Measurements from ENCODE around the gene MORN4. TPM values are rescaled to one million over a fixed set of nuclear protein-coding genes. Genes with fewer than 3 reads are reported as not detected.
A peak's percentile ranks its signal among the peaks of the same experiment; 100 is the strongest.

Gene MORN4
- total and polyA plus RNA-seq, 2 of the 13 experiments (the other 11 are each of a cell fraction or from before 2014, with no cell fraction given): 3.4 to 9.1 TPM

DNA sequence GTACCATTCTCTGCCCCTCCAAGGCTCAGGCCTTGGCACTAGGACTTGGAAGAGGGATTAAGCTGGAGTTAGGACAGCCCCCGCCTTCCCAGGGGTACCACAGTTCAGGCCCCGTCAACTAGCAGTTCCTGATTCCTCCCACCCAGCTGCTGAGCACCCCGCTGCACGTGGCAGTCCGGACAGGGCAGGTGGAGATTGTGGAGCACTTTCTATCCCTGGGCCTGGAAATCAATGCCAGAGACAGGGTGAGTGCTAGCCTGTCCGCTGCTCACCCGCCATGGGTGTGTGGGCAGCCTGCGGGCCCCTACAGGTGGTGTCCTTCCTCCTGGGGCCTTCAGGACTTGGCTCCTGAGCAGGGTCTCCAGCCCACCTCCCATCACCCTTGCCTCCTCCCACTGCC is 51.1 kb downstream of the MORN4 start:
- CTCF ChIA-PET (ENCODE audit: low intra/inter-chr PET ratio, low total read pairs): no interaction called here
- peaks cover 0 to 12% of the 10 kb centered on the region in 2 experiments; a peak in 1 of 5 replicates for H3K27me3 ChIP-seq (ENCODE audit: control insufficient read depth in 1 of 2, insufficient read depth in 2 of 2, low read length in 2 of 2)
- peaks cover 3% of the 10 kb centered on the region for H3K79me2 ChIP-seq (ENCODE audit: insufficient read depth, low read length)
- H3K27ac ChIP-seq (ENCODE audit: extremely low read length, insufficient read depth, low read length): no peak overlapping the region
- H3K4me1 ChIP-seq (ENCODE audit: insufficient read depth, low read length): peaks cover 39% of the 10 kb centered on the region
- in situ Hi-C loops (cut with HindIII; ENCODE audit: extremely low pct_ligation_motif_present, low pct_unique_long_range_greater_than_20kb): no loop called here
- WGBS (ENCODE audit: low lambda C conversion rate): no CpG with 5 or more reads among the region's 8 CpGs
- TF ChIP-seq, protein P1, sequence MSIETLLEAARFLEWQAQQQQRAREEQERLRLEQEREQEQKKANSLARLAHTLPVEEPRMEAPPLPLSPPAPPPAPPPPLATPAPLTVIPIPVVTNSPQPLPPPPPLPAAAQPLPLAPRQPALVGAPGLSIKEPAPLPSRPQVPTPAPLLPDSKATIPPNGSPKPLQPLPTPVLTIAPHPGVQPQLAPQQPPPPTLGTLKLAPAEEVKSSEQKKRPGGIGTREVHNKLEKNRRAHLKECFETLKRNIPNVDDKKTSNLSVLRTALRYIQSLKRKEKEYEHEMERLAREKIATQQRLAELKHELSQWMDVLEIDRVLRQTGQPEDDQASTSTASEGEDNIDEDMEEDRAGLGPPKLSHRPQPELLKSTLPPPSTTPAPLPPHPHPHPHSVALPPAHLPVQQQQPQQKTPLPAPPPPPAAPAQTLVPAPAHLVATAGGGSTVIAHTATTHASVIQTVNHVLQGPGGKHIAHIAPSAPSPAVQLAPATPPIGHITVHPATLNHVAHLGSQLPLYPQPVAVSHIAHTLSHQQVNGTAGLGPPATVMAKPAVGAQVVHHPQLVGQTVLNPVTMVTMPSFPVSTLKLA (IDR thresholded peaks at IDR 0.05): peak; percentile 60
- no peak for TF ChIP-seq SNRNP70 (IDR thresholded peaks at IDR 0.05; ENCODE audit: low read depth, low read length)
- no peak overlapping the region for H3K9ac ChIP-seq (ENCODE audit: insufficient read depth, low read depth, low read length)
- no peak overlapping the region for H2AFZ ChIP-seq (ENCODE audit: low read length)
- POLR2A ChIA-PET: no interaction called here
- FAIRE-seq (no peak), DNase-seq (ENCODE audit: low spot score) (no peak), ATAC-seq (no peak)
- no peak overlapping the region for H3K4me2 ChIP-seq (ENCODE audit: low read depth, low read length)
- no peaks in the 10 kb centered on the region for H3K9me3 ChIP-seq (ENCODE audit: low read length)
- no peaks in the 10 kb centered on the region for H3K36me3 ChIP-seq (replicated peaks in 1 of 2; ENCODE audit: control insufficient read depth in 1 of 2, insufficient read depth in 2 of 2, low read length in 2 of 2)
- BruUV-seq (replicated peaks): no TSS peak
- H3K4me3 ChIP-seq (replicated peaks in 1 of 3; ENCODE audit: insufficient read depth in 1 of 3, low read depth in 2 of 3, low read length in 3 of 3): no peak overlapping the region
- no peaks in the 10 kb centered on the region for H4K20me1 ChIP-seq (ENCODE audit: insufficient read depth, low read length)
- intact Hi-C loops (cut with micrococcal nuclease; ENCODE audit: unreplicated experiment): no loop called here

DNA sequence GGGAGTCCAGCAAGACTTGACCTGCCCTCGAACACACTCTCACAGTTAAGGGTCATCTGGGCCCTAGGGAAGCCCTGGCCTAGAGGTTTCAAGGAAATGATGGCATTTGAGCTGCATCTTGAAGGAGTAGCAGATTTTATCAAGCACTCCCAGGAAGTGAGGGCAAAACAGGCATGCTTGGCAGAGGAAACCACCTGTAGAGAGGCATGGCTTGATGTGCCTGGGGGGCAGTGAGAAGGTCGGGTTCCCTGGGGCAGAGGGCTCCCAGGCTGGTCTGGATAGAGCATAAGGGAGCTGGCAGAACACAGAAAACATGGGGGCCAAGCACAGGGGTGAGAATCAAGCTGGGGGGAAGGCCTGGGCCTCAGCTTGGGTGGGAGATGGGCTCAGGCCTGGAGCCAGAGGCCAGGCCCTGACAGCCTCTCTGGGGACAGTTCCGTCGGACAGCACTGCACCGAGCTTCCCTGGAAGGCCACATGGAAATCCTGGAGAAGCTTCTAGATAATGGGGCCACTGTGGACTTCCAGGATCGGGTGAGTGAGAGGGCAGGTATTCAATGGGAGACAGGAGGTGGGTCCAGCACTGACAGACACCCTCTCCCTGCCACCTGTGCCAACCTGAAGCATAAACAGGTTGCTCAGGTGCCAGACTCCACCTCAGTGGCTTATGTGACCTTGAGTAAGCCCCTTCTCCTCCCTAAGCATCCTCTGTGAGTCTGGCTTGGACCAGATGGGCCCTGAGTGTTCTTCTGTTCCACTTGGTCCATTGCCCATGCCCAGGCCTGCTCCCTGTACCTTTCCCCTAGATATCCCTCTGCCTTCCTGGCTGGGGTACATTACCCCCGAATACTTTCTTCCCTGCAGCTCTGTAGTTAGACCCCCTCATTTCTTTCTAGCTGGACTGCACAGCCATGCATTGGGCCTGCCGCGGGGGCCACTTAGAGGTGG is 52.6 kb downstream of the MORN4 start:
- H4K20me1 ChIP-seq (ENCODE audit: insufficient read depth, low read length): no peaks in the 10 kb centered on the region
- H3K4me1 ChIP-seq (ENCODE audit: insufficient read depth, low read length): peaks cover 29% of the 10 kb centered on the region
- H2AFZ ChIP-seq (ENCODE audit: low read length): no peak overlapping the region
- no peaks in the 10 kb centered on the region for H3K9me3 ChIP-seq (ENCODE audit: low read length)
- no TSS peak for BruUV-seq (replicated peaks)
- ATAC-seq (no peak), FAIRE-seq (no peak), DNase-seq (ENCODE audit: low spot score) (no peak)
- H3K4me3 ChIP-seq (replicated peaks in 1 of 3; ENCODE audit: insufficient read depth in 1 of 3, low read depth in 2 of 3, low read length in 3 of 3): no peak overlapping the region; a peak in 1 of 6 replicates
- intact Hi-C loops (cut with micrococcal nuclease; ENCODE audit: unreplicated experiment): no loop called here
- peaks cover 0 to 12% of the 10 kb centered on the region in 2 experiments; a peak in 1 of 5 replicates for H3K27me3 ChIP-seq (ENCODE audit: control insufficient read depth in 1 of 2, insufficient read depth in 2 of 2, low read length in 2 of 2)
- 45% methylated on average over 5 of the region's 9 CpGs for WGBS (ENCODE audit: low lambda C conversion rate)
- in situ Hi-C loops (cut with HindIII; ENCODE audit: extremely low pct_ligation_motif_present, low pct_unique_long_range_greater_than_20kb): no loop called here
- no peak overlapping the region for H3K9ac ChIP-seq (ENCODE audit: insufficient read depth, low read depth, low read length)
- H3K27ac ChIP-seq (ENCODE audit: extremely low read length, insufficient read depth, low read length): no peak overlapping the region
- no peaks in the 10 kb centered on the region for H3K79me2 ChIP-seq (ENCODE audit: insufficient read depth, low read length)
- ChIA-PET CTCF (ENCODE audit: low intra/inter-chr PET ratio, low total read pairs) (no interaction called here), POLR2A (no interaction called here)
- no peaks in the 10 kb centered on the region for H3K36me3 ChIP-seq (replicated peaks in 1 of 2; ENCODE audit: control insufficient read depth in 1 of 2, insufficient read depth in 2 of 2, low read length in 2 of 2)
- peak overlapping the region; percentile 32; the same call in 1 of the 2 replicates for H3K4me2 ChIP-seq (ENCODE audit: low read depth, low read length)
- TF ChIP-seq ZNF672 (CRISPR knock-in tag; IDR thresholded peaks at IDR 0.05) (no peak), STAT5B (CRISPR knock-in tag; IDR thresholded peaks at IDR 0.05) (no peak), EHMT2 (IDR thresholded peaks at IDR 0.05; ENCODE audit: borderline replicate concordance, low read depth, low read length) (no peak)
- TF ChIP-seq, protein P2, sequence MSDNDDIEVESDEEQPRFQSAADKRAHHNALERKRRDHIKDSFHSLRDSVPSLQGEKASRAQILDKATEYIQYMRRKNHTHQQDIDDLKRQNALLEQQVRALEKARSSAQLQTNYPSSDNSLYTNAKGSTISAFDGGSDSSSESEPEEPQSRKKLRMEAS (IDR thresholded peaks at IDR 0.05): no peak
- TF ChIP-seq, protein P3, sequence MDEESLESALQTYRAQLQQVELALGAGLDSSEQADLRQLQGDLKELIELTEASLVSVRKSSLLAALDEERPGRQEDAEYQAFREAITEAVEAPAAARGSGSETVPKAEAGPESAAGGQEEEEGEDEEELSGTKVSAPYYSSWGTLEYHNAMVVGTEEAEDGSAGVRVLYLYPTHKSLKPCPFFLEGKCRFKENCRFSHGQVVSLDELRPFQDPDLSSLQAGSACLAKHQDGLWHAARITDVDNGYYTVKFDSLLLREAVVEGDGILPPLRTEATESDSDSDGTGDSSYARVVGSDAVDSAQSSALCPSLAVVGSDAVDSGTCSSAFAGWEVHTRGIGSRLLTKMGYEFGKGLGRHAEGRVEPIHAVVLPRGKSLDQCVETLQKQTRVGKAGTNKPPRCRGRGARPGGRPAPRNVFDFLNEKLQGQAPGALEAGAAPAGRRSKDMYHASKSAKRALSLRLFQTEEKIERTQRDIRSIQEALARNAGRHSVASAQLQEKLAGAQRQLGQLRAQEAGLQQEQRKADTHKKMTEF (CRISPR knock-in tag; IDR thresholded peaks at IDR 0.05): no peak
- TF ChIP-seq, protein P4, sequence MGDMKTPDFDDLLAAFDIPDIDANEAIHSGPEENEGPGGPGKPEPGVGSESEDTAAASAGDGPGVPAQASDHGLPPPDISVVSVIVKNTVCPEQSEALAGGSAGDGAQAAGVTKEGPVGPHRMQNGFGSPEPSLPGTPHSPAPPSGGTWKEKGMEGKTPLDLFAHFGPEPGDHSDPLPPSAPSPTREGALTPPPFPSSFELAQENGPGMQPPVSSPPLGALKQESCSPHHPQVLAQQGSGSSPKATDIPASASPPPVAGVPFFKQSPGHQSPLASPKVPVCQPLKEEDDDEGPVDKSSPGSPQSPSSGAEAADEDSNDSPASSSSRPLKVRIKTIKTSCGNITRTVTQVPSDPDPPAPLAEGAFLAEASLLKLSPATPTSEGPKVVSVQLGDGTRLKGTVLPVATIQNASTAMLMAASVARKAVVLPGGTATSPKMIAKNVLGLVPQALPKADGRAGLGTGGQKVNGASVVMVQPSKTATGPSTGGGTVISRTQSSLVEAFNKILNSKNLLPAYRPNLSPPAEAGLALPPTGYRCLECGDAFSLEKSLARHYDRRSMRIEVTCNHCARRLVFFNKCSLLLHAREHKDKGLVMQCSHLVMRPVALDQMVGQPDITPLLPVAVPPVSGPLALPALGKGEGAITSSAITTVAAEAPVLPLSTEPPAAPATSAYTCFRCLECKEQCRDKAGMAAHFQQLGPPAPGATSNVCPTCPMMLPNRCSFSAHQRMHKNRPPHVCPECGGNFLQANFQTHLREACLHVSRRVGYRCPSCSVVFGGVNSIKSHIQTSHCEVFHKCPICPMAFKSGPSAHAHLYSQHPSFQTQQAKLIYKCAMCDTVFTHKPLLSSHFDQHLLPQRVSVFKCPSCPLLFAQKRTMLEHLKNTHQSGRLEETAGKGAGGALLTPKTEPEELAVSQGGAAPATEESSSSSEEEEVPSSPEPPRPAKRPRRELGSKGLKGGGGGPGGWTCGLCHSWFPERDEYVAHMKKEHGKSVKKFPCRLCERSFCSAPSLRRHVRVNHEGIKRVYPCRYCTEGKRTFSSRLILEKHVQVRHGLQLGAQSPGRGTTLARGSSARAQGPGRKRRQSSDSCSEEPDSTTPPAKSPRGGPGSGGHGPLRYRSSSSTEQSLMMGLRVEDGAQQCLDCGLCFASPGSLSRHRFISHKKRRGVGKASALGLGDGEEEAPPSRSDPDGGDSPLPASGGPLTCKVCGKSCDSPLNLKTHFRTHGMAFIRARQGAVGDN (CRISPR knock-in tag; IDR thresholded peaks at IDR 0.05): peak; percentile 62

All from HepG2 (cell line).